ENCODE data around the gene CEBPA.

The CEBPA gene

DNA sequence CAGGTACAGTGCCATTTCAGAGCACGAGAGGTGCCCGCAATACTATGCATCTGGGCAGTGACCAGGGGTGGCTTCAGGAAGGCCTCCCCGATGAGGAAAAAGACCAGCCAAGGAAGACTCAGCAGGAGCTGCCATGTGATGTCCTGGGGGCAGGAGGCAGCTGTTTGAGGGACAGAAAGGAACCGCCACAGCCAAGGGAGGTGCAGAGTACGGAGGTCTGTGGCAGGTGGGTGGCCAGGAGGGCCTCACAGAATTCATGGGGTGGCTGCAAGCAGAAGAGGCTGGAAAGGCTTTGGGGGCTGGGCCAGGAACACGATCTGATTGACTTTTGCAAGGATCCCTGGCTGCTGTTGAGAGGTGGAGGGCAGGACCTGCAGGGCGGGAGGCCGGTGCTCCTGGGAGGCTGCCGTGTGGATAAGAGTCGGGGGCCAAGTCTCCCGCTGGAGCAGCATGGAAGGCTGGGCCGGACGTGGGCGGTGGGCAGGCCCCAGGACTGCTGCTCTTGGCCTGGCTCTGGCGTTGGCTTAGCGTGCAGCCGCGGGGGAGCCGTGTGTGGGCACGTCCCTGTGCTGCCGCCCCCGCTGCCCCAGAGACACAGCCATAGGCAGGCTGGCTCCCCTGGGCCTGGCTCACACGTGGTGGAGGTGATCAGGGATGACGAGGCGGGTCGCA lies 29.1 kb downstream of the CEBPA start:
- no peak for DNase-seq (ENCODE audit: low read depth in 2 of 2)

DNA sequence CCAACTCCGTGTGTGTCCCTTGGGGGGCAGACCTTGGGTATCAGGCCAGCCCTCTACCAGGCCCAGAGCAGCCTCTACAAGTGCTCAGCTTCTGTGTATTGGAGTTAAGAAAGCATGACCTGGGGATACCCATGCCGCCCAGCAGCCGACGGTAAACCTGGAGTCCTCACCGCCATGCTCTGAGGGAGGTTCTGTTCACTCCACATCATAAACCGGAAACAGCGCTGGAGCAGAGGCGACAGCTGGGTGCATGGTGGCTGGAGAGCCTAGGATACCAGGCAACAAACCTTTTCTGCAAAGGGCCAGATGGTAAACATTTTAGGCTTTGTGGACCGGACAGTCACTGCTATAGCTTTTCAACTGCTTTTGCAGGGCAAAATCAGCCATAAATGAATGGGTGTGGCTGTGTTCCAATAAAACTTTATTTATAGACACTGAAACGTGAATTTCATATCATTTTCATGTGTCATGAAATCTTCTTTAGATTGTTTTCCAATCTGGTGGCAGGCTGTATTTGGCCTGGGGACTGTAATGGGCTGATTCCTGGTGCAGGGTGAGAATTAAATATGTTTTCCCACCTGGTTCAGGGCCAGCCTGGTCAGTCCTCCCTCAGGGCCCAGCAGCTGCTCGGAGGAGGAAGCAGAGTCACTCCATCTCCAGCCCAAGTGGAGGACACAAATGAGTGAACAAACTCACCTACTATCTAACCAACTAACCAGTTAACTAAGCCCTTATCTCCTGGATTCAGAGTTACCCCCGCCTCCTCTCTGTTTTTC lies 30.9 kb downstream of the CEBPA start:
- no peak for DNase-seq (ENCODE audit: low read depth in 2 of 2)

DNA sequence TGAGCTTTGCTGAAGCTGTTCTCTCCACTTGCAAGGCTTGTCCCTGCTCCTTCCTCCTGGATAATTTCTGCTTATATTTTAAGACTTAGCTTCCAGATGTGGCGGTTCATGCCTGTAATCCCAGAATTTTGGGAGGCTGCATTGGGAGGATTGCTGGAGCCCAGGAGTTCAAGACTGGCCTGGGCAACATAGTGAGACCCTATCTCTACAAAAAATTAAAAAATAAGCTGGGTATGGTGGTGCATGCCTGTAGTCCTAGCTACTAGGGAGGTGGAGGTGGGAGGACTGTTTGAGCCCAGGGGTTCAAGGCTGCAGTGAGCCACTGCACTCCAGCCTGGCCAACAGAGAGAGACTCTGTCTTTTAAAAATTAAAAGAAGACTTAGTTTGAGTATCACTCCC lies 31.6 kb downstream of the CEBPA start:
- no peak for DNase-seq (ENCODE audit: low read depth in 2 of 2)

GRCh38 chr19:33269016-33269415 lies 33.3 kb downstream of the CEBPA start:
- DNase-seq (ENCODE audit: low read depth in 2 of 2) = no peak

- no peak for DNase-seq (ENCODE audit: low read depth in 2 of 2)
Measured at GRCh38 chr19:33268162-33268991, 34.0 kb downstream of the CEBPA start.

- DNase-seq (ENCODE audit: low read depth in 2 of 2) = no peak
Measured at GRCh38 chr19:33267706-33268105, 34.6 kb downstream of the CEBPA start.

- no peak for DNase-seq (ENCODE audit: low read depth in 2 of 2)
Measured at GRCh38 chr19:33266974-33267484, 35.3 kb downstream of the CEBPA start.

GRCh38 chr19:33264881-33265445 lies 37.4 kb downstream of the CEBPA start:
- no peak for DNase-seq (ENCODE audit: low read depth in 2 of 2)

DNA sequence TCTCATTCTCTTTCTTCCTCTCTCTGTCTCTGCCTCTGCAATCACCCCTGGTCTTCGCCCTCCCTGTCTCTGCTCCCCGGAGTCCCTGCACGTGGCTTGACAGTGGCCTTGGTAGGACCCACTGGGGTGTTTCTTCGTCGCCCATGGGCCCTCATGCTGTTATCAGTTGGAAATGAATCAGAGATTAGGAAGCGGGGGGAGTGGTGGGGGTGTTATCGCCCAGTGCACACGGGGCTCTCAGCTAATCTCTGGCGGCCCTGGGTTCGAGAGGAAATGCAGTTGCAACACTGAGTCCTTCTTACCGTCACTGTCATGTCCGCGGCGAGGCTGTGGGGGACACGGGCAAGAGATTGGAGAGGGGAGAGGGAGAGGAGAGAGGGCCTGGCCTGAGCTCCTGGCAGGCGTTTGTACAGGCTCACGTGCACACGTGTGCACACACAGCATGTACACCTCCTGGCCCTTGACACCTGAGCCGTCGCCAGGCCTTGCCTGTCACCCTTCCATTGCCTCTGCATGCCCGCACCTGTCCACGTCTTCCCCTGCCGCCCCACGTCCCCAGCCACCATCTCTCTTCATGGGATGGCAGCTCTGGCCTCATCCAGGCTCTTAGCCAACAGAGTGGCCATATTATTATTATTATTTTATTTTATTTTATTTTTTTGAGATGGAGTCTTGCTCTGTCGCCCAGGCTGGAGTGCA lies 38.9 kb downstream of the CEBPA start:
- no peak for DNase-seq (ENCODE audit: low read depth in 2 of 2)

DNA sequence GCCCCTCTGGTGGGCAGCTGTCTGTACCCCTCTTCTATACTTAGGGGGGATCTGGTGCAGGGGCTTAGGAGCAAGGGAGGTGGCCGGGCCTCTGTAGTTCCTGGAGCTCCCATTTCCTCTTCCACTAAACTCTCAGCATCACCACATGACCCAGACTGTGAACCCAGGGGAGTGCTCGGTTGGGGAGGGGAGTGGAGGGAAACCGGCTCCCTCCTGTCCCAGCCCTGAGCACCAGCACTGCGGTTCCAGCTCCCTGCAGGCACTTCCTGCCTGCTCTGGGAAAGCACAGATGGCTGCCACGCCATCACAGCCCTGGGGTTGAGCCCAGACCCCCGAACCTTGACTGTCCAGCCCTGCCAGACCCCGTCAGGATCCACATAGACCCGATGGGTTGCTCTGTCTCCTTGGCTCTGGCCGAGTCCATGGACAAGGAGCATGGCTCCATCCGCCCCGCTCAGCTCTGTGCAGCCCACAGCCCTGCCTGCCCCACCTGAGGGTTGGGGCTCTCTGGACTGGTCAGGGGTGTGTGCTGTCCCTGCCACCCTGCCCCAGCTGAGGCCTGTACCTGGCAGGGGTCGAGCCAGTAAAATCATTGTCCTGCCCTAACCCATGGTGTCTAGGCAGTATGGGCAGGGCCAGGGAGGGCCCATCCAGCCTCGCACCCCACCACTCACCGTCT lies 40.7 kb downstream of the CEBPA start:
- DNase-seq (ENCODE audit: low read depth in 2 of 2) = no peak

- DNase-seq (ENCODE audit: low read depth in 2 of 2) = no peak
Measured at GRCh38 chr19:33260628-33261418, 41.5 kb downstream of the CEBPA start.

DNA sequence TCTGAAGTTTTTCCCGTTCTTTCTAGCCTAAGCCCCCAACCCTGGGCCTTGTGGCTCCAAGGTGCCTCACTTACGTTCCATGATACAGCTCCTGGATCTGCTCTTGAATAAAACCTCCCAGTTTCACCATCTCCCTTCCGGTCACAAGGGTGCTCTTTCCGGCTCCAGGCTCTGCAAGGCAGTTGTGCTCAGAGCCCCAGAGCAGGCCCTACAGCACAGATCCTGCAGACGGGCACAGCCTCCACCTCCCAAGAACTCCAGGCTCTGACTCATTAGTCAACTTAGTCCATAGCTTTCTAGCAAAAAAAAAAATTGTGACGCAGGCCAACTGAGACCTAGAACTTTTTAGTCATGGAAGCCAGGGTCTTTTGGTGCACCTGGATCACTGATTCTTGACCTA lies 42.8 kb downstream of the CEBPA start:
- no peak for DNase-seq (ENCODE audit: low read depth in 2 of 2)

DNA sequence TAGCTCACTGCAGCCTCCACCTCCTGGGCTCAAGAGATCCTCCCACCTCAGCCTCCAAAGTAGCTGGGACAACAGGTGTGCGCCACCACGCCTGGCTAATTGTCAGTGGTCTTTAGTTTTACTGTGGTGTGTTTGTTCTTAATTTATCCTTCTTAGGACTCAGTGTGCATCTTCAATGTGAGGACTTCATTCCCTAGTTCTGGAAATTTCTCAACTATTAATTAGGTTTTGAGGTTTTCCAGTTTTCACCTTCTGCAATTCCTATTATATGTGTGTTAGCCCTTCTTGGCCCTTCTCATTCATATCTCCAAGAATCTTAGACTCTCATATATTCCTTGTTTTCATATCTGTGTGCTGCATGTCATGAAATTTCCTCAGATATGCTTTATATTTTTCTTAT lies 44.5 kb downstream of the CEBPA start:
- no peak for DNase-seq (ENCODE audit: low read depth in 2 of 2)

DNA sequence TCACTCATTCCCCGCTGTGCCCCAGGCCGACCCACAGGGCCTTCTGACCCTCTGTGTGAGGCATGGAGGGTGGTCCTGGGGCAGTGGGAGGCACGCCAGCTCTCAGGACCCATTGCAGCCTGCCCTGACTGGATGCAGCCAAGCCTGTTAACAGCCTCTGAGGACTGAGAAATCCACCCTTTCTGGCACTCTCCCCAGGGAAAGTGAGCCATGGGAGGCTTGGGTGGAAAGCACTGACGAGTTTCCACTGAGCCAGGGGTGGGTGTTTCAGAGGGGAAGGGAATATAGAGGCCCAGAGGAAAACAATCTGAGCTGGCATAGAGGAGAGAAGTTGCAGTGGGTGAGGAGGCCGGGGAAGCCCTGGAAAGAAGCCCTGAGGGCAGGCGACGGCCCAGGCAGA lies 46.1 kb downstream of the CEBPA start:
- no peak for DNase-seq (ENCODE audit: low read depth in 2 of 2)

GRCh38 chr19:33255781-33256180 lies 46.6 kb downstream of the CEBPA start:
- DNase-seq (ENCODE audit: low read depth in 2 of 2) = no peak

GRCh38 chr19:33254245-33254824 lies 48.0 kb downstream of the CEBPA start:
- no peak for DNase-seq (ENCODE audit: low read depth in 2 of 2)

DNA sequence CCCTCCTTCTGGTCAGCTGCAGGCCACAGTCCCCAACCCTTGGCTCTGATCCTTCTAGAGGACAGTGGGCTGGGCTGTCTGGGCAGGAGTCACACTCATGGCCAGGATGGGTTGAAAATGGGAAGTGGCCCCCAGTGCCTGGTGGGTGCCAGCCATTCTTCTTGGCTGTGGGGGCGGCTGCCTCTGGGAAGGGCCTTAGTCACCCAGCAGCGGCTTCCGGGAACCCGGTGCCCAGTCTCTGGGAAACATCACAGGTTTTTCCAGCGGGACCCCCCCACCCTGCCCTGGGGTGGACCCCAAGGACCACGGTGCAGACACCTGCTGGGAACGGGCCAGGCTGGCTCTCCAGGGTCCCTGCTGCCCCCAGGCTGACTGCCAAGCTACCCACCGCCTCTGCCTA lies 49.4 kb downstream of the CEBPA start:
- DNase-seq (ENCODE audit: low read depth in 2 of 2) = no peak

- no peak for DNase-seq (ENCODE audit: low read depth in 2 of 2)
Measured at GRCh38 chr19:33252418-33252962, 49.8 kb downstream of the CEBPA start.

GRCh38 chr19:33251526-33252090 lies 50.7 kb downstream of the CEBPA start:
- no peak for DNase-seq (ENCODE audit: low read depth in 2 of 2)

Data from stimulated activated CD4-positive, alpha-beta T cell treated with anti-CD3 and anti-CD28 coated beads, Interleukin-1b, Interleukin-23, amount 100 ng/mL, for 4 hours (primary cell).